Measurements from ENCODE around the gene SIKE1.

Gene SIKE1

GRCh38 chr1:114725230-114725629, 55.3 kb downstream of the SIKE1 start:
- no peak overlapping the region for H3K4me3 ChIP-seq (ENCODE audit: low read length)
- no peaks in the 10 kb centered on the region for H3K9me3 ChIP-seq (ENCODE audit: control insufficient read depth, low read depth, low read length)
- no peaks in the 10 kb centered on the region for H3K27me3 ChIP-seq (ENCODE audit: control insufficient read depth, insufficient read depth, low read length)
- no peaks in the 10 kb centered on the region for H3K4me1 ChIP-seq (ENCODE audit: control insufficient read depth, low read depth, low read length)
- no peak overlapping the region for H3K9ac ChIP-seq (ENCODE audit: low read length)
- no peak overlapping the region for H3K27ac ChIP-seq (ENCODE audit: low read length)
- H3K36me3 ChIP-seq (ENCODE audit: control insufficient read depth, low read depth, low read length): peaks cover 96% of the 10 kb centered on the region

- H3K9ac ChIP-seq (ENCODE audit: low read length): no peak overlapping the region
- no peaks in the 10 kb centered on the region for H3K9me3 ChIP-seq (ENCODE audit: control insufficient read depth, low read depth, low read length)
- H3K4me1 ChIP-seq (ENCODE audit: control insufficient read depth, low read depth, low read length): no peaks in the 10 kb centered on the region
- H3K36me3 ChIP-seq (ENCODE audit: control insufficient read depth, low read depth, low read length): peaks cover 97% of the 10 kb centered on the region
- no peak overlapping the region for H3K4me3 ChIP-seq (ENCODE audit: low read length)
- H3K27ac ChIP-seq (ENCODE audit: low read length): no peak overlapping the region
- no peaks in the 10 kb centered on the region for H3K27me3 ChIP-seq (ENCODE audit: control insufficient read depth, insufficient read depth, low read length)
Observed at GRCh38 chr1:114723915-114724314, 56.6 kb downstream of the SIKE1 start.

GRCh38 chr1:114723457-114723856, 57.0 kb downstream of the SIKE1 start:
- peaks cover 97% of the 10 kb centered on the region for H3K36me3 ChIP-seq (ENCODE audit: control insufficient read depth, low read depth, low read length)
- no peaks in the 10 kb centered on the region for H3K4me1 ChIP-seq (ENCODE audit: control insufficient read depth, low read depth, low read length)
- H3K27me3 ChIP-seq (ENCODE audit: control insufficient read depth, insufficient read depth, low read length): no peaks in the 10 kb centered on the region
- no peak overlapping the region for H3K27ac ChIP-seq (ENCODE audit: low read length)
- H3K4me3 ChIP-seq (ENCODE audit: low read length): no peak overlapping the region
- H3K9me3 ChIP-seq (ENCODE audit: control insufficient read depth, low read depth, low read length): no peaks in the 10 kb centered on the region
- no peak overlapping the region for H3K9ac ChIP-seq (ENCODE audit: low read length)

- Histone ChIP-seq H3K9ac (ENCODE audit: low read length) (no peak overlapping the region), H3K4me3 (ENCODE audit: low read length) (no peak overlapping the region), H3K27me3 (ENCODE audit: control insufficient read depth, insufficient read depth, low read length) (no peaks in the 10 kb centered on the region), H3K4me1 (ENCODE audit: control insufficient read depth, low read depth, low read length) (peaks cover 2% of the 10 kb centered on the region), H3K27ac (ENCODE audit: low read length) (no peak overlapping the region), H3K36me3 (ENCODE audit: control insufficient read depth, low read depth, low read length) (peaks cover 77% of the 10 kb centered on the region), H3K9me3 (ENCODE audit: control insufficient read depth, low read depth, low read length) (no peaks in the 10 kb centered on the region)
Observed at GRCh38 chr1:114720492-114720891, 60.0 kb downstream of the SIKE1 start.
